ENCODE data around the gene NFKB1. TPM values are rescaled to one million over a fixed set of nuclear protein-coding genes. Genes with fewer than 3 reads are reported as not detected.
"Not testable (repeated sequence)": the region's sequence is repeated elsewhere in the genome, so short reads cannot be mapped to it uniquely, and the experiment has no call there.

The NFKB1 gene
- total RNA-seq, 8 experiments from 2014 or later: 5.0 to 45.7 (median 10.2) TPM

DNA sequence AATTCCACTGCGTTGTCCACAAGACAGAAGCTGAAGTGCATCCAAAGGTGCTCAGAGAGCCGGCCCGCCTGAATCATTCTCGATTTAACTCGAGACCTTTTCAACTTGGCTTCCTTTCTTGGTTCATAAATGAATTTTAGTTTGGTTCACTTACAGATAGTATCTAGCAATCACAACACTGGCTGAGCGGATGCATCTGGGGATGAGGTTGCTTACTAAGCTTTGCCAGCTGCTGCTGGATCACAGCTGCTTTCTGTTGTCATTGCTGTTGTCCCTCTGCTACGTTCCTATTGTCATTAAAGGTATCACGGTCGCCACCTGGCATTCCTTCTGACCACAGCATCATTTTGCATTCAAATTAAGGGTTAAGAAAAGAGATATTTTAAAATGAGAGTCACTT, 115.5 kb downstream of the NFKB1 start:
- H3K4me1 ChIP-seq (replicated peaks in 1 of 2): no peaks in the 10 kb centered on the region
- H3K4me3 ChIP-seq: no peak overlapping the region
- no peak overlapping the region for H3K27ac ChIP-seq
- in situ Hi-C loops (cut with MboI; ENCODE audit: low pct_unique_long_range_greater_than_20kb in 2 of 9, low sequenced_read_pairs in 9 of 9, unreplicated experiment in 9 of 9): loop anchor here in 2 of 9 experiments (25.0 kb wide), 2 partner anchors 396 to 471 kb away; partner anchors contain the start of genes BDH2 (in 1 of the 2), SLC9B1 (in 1 of the 2) and SLC9B2 (in 1 of the 2)
- ATAC-seq (replicated peaks in 6 of 8): no peak
- 52 to 95% (median 88%) methylated on average over 2 to 9 of the region's 9 CpGs for WGBS, 10 experiments

GRCh38 chr4:102619021-102619420, 117.9 kb downstream of the NFKB1 start:
- ATAC-seq (replicated peaks in 6 of 8); H3K4me3 ChIP-seq; H3K4me1 ChIP-seq (replicated peaks in 1 of 2); H3K27ac ChIP-seq: not testable (repeated sequence)
- in situ Hi-C loops (cut with MboI; ENCODE audit: low pct_unique_long_range_greater_than_20kb in 2 of 9, low sequenced_read_pairs in 9 of 9, unreplicated experiment in 9 of 9): loop anchor here in 2 of 9 experiments (25.0 kb wide), 2 partner anchors 393 to 468 kb away; partner anchors contain the start of genes BDH2 (in 1 of the 2), SLC9B1 (in 1 of the 2) and SLC9B2 (in 1 of the 2)
- WGBS, 10 experiments: 8 to 100% (median 88%) methylated on average over 2 to 9 of the region's 9 CpGs

DNA sequence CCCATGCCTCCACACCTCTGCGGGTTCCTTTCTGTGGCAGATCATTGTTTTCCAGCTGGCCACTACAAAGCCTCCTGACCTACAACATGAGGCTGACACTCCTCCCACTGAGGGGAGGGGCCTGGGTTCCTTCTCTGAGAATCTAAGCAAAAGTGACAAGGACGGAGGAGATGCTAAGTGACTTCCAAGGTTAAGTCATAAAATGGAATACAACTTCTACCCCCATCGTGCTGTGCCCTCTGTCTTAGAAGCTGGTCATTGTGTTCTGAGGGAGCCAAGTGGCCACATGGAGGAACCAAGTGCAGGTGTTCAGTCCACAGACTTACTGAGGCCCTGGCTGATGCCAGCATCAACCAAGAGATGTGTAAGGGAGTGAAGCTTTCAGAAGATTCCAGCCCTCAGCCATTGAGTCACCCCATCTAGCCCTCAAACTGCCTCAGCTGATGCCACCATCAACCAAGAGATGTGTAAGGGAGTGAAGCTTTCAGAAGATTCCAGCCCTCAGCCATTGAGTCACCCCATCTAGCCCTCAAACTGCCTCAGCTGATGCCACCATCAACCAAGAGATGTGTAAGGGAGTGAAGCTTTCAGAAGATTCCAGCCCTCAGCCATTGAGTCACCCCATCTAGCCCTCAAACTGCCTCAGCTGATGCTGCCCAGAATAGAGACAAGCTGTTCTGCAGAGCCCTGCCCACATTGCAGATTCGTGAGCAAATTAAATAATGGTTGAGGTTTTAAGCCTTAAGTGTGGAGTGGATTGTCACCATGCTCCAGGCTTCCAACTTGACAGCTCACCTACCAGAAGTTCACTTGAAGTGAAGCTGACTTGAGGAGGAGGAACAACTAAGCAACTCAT, 118.8 kb downstream of the NFKB1 start:
- H3K4me1 ChIP-seq (replicated peaks in 1 of 2); H3K27ac ChIP-seq; H3K4me3 ChIP-seq: not testable (repeated sequence)
- WGBS, 10 experiments: 49 to 100% (median 100%) methylated on average over 1 to 3 of the region's 4 CpGs; no CpG with 5 or more reads in 5 of the 10 experiments
- peak in 3 of 8 experiments; percentile 26 to 62 (median 54) for ATAC-seq (replicated peaks in 6 of 8)
- in situ Hi-C loops (cut with MboI; ENCODE audit: low pct_unique_long_range_greater_than_20kb in 2 of 9, low sequenced_read_pairs in 9 of 9, unreplicated experiment in 9 of 9): loop anchor here in 3 of 9 experiments (10.0 to 25.0 kb wide), 3 partner anchors 385 to 467 kb away; partner anchors contain the start of genes BDH2 (in 1 of the 3), SLC9B1 (in 1 of the 3) and SLC9B2 (in 1 of the 3)

GRCh38 chr4:102620697-102621497, 119.7 kb downstream of the NFKB1 start:
- ATAC-seq (replicated peaks in 6 of 8): peak; percentile 78 to 95 (median 87)
- Histone ChIP-seq H3K27ac (no peak overlapping the region), H3K4me3 (no peak overlapping the region), H3K4me1 (replicated peaks in 1 of 2) (no peaks in the 10 kb centered on the region)
- 73 to 93% (median 78%) methylated on average over 1 to 8 of the region's 8 CpGs for WGBS, 10 experiments
- in situ Hi-C loops (cut with MboI; ENCODE audit: low pct_unique_long_range_greater_than_20kb in 2 of 9, low sequenced_read_pairs in 9 of 9, unreplicated experiment in 9 of 9): loop anchor here in 3 of 9 experiments (10.0 to 25.0 kb wide), 3 partner anchors 384 to 466 kb away; partner anchors contain the start of genes BDH2 (in 1 of the 3), SLC9B1 (in 1 of the 3) and SLC9B2 (in 1 of the 3)

- in situ Hi-C loops (cut with MboI; ENCODE audit: low pct_unique_long_range_greater_than_20kb in 2 of 9, low sequenced_read_pairs in 9 of 9, unreplicated experiment in 9 of 9): loop anchor here in 3 of 9 experiments (10.0 to 25.0 kb wide), 3 partner anchors 381 to 464 kb away; partner anchors contain the start of genes BDH2 (in 1 of the 3), SLC9B1 (in 1 of the 3) and SLC9B2 (in 1 of the 3)
- Histone ChIP-seq H3K27ac (no peak overlapping the region), H3K4me3 (no peak overlapping the region), H3K4me1 (replicated peaks in 1 of 2) (no peaks in the 10 kb centered on the region)
- ATAC-seq (replicated peaks in 6 of 8): peak in 4 of 8 experiments; percentile 16 to 76 (median 48)
- 40 to 100% (median 89%) methylated on average over 1 to 4 of the region's 5 CpGs; no CpG with 5 or more reads in 3 of the 10 experiments for WGBS, 10 experiments
Observed at GRCh38 chr4:102623622-102624021, 122.5 kb downstream of the NFKB1 start.

DNA sequence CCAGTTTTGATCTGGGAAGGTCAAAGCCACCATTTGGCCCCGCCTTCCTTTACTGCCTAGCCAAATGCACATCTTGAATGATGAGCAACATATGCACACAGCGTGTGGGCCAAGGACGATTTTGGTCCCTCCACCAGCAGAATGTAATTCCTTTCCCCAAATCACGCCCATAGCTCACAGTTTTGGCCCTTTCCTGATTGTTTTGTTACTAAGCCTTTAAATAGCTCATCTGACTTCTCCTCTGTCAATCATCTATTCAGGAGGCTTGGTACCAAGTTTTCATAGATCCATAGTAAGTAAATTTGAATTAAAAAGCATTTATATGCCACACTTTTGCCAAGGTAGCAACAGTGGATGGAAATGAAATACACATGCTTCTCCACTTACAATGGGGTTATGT, 123.3 kb downstream of the NFKB1 start:
- ATAC-seq (replicated peaks in 6 of 8): peak in 2 of 8 experiments; percentile 6 to 25
- no peak overlapping the region for H3K4me3 ChIP-seq
- H3K4me1 ChIP-seq (replicated peaks in 1 of 2): no peaks in the 10 kb centered on the region
- 0 to 100% (median 84%) methylated on average over 1 to 4 of the region's 4 CpGs; no CpG with 5 or more reads in 4 of the 10 experiments for WGBS, 10 experiments
- in situ Hi-C loops (cut with MboI; ENCODE audit: low pct_unique_long_range_greater_than_20kb in 2 of 9, low sequenced_read_pairs in 9 of 9, unreplicated experiment in 9 of 9): loop anchor here in 3 of 9 experiments (10.0 to 25.0 kb wide), 3 partner anchors 380 to 463 kb away; partner anchors contain the start of genes BDH2 (in 1 of the 3), SLC9B1 (in 1 of the 3) and SLC9B2 (in 1 of the 3)
- no peak overlapping the region for H3K27ac ChIP-seq

- no peak overlapping the region for H3K27ac ChIP-seq
- in situ Hi-C loops (cut with MboI; ENCODE audit: low pct_unique_long_range_greater_than_20kb in 2 of 9, low sequenced_read_pairs in 9 of 9, unreplicated experiment in 9 of 9): loop anchor here in 2 of 9 experiments (10.0 kb wide), 1 partner anchor 379 kb away; no protein-coding TSS in a partner anchor
- peak in 4 of 8 experiments; percentile 6 to 41 (median 16) for ATAC-seq (replicated peaks in 6 of 8)
- H3K4me3 ChIP-seq: no peak overlapping the region
- 38 to 100% (median 78%) methylated on average over 1 to 3 of the region's 3 CpGs; no CpG with 5 or more reads in 1 of the 10 experiments for WGBS, 10 experiments
- H3K4me1 ChIP-seq (replicated peaks in 1 of 2): no peaks in the 10 kb centered on the region
Observed at GRCh38 chr4:102625232-102625930, 124.2 kb downstream of the NFKB1 start.

DNA sequence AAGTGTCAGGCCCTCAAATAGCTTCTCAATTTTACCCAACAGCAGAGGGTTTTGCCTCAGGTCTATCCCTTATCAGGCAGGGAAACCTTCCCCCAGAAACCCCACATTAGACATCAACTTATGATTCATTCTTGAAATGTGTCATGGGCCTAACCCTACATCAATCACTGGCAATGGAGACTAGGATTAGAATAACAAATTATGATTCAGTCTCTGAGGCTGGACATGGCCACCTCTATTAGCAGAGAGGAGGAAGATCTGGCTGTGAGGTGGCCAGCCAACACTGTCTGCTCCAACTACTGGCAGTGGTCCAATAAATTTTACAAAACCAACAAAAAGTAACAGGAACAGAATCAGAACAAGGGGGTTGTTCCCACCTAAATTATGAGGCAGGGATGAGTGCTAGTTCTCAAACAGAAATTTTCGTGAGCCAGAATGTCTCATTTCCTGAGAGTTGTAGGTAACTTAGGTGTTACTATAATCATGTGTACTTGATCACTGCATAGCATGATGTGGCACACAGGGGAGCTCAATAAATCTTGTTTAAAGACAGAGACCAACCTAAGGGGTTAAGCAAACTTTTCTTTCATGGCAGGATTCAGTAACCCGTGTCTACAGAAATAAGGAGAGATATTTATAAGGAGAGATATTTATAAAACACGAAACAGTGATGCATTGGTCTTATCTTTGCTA, 126.8 kb downstream of the NFKB1 start:
- Histone ChIP-seq H3K4me1 (replicated peaks in 1 of 2) (peaks cover 3% of the 10 kb centered on the region in 2 donors), H3K4me3 (no peak overlapping the region), H3K27ac (no peak overlapping the region)
- WGBS, 10 experiments: 26 to 96% (median 78%) methylated on average over 1 to 3 of the region's 3 CpGs
- in situ Hi-C loops (cut with MboI; ENCODE audit: low pct_unique_long_range_greater_than_20kb in 2 of 9, low sequenced_read_pairs in 9 of 9, unreplicated experiment in 9 of 9): loop anchor here in 2 of 9 experiments (10.0 kb wide), 1 partner anchor 377 kb away; no protein-coding TSS in a partner anchor
- peak in 2 of 8 experiments; percentile 67 to 77 for ATAC-seq (replicated peaks in 6 of 8)

GRCh38 chr4:102629673-102630072, 128.5 kb downstream of the NFKB1 start:
- in situ Hi-C loops (cut with MboI; ENCODE audit: low pct_unique_long_range_greater_than_20kb in 2 of 9, low sequenced_read_pairs in 9 of 9, unreplicated experiment in 9 of 9): loop anchor here in 2 of 9 experiments (10.0 kb wide), 1 partner anchor 375 kb away; no protein-coding TSS in a partner anchor
- H3K27ac ChIP-seq: no peak overlapping the region

GRCh38 chr4:102631616-102632015, 130.5 kb downstream of the NFKB1 start:
- in situ Hi-C loops (cut with MboI; ENCODE audit: low pct_unique_long_range_greater_than_20kb in 2 of 9, low sequenced_read_pairs in 9 of 9, unreplicated experiment in 9 of 9): no loop called here
- WGBS, 10 experiments: 40 to 100% (median 91%) methylated on average over 1 to 6 of the region's 7 CpGs; no CpG with 5 or more reads in 1 of the 10 experiments
- ATAC-seq (replicated peaks in 6 of 8): peak in 1 of 8 experiments; percentile 49

More at GRCh38 chr4:102629673-102630072, 128.5 kb downstream of the NFKB1 start:
- no peak for ATAC-seq (replicated peaks in 6 of 8)
- Histone ChIP-seq H3K4me3 (no peak overlapping the region), H3K4me1 (replicated peaks in 1 of 2) (peaks cover 3% of the 10 kb centered on the region in 2 donors)
- 51 to 100% (median 91%) methylated on average over 1 to 11 of the region's 13 CpGs; no CpG with 5 or more reads in 1 of the 10 experiments for WGBS, 10 experiments

More at GRCh38 chr4:102631616-102632015, 130.5 kb downstream of the NFKB1 start:
- H3K27ac ChIP-seq: no peak overlapping the region
- peaks cover 3% of the 10 kb centered on the region in 2 donors for H3K4me1 ChIP-seq (replicated peaks in 1 of 2)
- no peak overlapping the region for H3K4me3 ChIP-seq
